HCT116 (cell line): ENCODE measurements around the gene NACC1. TPM values are rescaled to one million over a fixed set of nuclear protein-coding genes. Genes with fewer than 3 reads are reported as not detected.

Experiments
- ATAC-seq: fragments of 200-7000 bp; cut with Tn5 transposase; 2 replicates; pipeline ENCODE4 v1.9.1; 2020; ENCODE audit warnings: mild to moderate bottlenecking, moderate library complexity
- BruUV-seq: library from RNA; stranded (reverse); fragments of 400-500 nt; replicated peaks from 2 replicates; lab custom pipeline; 2021; lab: Mats Ljungman, UMichigan
- CTCF ChIA-PET: fragments of 300-600 bp; sonication (Branson Sonifier 250); formaldehyde crosslinking; loops from one replicate; lab custom pipeline; 2021; ENCODE audit warnings: antibody characterized with exemption; lab: Charles Lee
- POLR2A ChIA-PET: fragments of 300-600, 350-600 bp; sonication (Branson Sonifier 250); formaldehyde crosslinking; loops from one replicate; lab custom pipeline; 2021; ENCODE audit warnings: antibody characterized with exemption; lab: Charles Lee
- RAD21 ChIA-PET, 2 experiments: fragments of 300-600 bp; sonication (Branson Sonifier 250); formaldehyde crosslinking; loops; one replicate each; lab custom pipeline; 2023; ENCODE audit warnings: low total read pairs in 2 of 2; ENCODE audit not compliant: uncharacterized antibody in 2 of 2, unreplicated experiment in 2 of 2, low non-redundant PET in 1 of 2; lab: Charles Lee
- DNase-seq: peaks from one replicate; pipeline ENCODE4 v3.0.0-alpha.2; 2010; ENCODE audit warnings: low read depth, low spot score
- H2AFZ ChIP-seq: fragments of 200-600 bp; shearing (Covaris generic), sonication (generic); 2 replicates; pipeline ENCODE4 v1.6.1; 2017; ENCODE audit warnings: low read depth, mixed run types, mixed read lengths, antibody characterized with exemption, low read length; ENCODE audit not compliant: poor library complexity, severe bottlenecking
- H3K27ac ChIP-seq: 2 replicates; pipeline ENCODE4 v1.5.1; 2012; ENCODE audit warnings: low read depth, low read length
- H3K27me3 ChIP-seq: fragments of 200-600 bp; sonication (generic); 2 replicates; pipeline ENCODE4 v1.6.1; 2016; ENCODE audit warnings: mixed run types, low read length, mixed read lengths; ENCODE audit not compliant: insufficient read depth
- H3K36me3 ChIP-seq, 2 experiments: fragments of 200-500 bp in 1 of 2; fragments of 200-600 bp in 1 of 2; sonication (Bioruptor generic) in 1 of 2; sonication (generic) in 1 of 2; 2 replicates each; pipeline versions ENCODE4 v1.5.1 to v1.6.1; 2014 to 2016; ENCODE audit warnings: low read length in 2 of 2, inconsistent platforms in 1 of 2, mixed read lengths in 1 of 2, mixed run types in 1 of 2; ENCODE audit not compliant: insufficient read depth in 2 of 2, control insufficient read depth in 1 of 2
- H3K4me1 ChIP-seq, 2 experiments: fragments of 200-600 bp in 1 of 2; sonication (generic) in 1 of 2; 2 replicates each; pipeline versions ENCODE4 v1.5.1 to v1.6.1; 2012 to 2017; ENCODE audit warnings: low read length in 2 of 2, inconsistent platforms in 1 of 2, mild to moderate bottlenecking in 1 of 2, mixed read lengths in 1 of 2, mixed run types in 1 of 2, moderate library complexity in 1 of 2; ENCODE audit not compliant: insufficient read depth in 2 of 2, control insufficient read depth in 1 of 2
- H3K4me2 ChIP-seq: fragments of 200-600 bp; sonication (generic); 2 replicates; pipeline ENCODE4 v1.6.1; 2017; ENCODE audit warnings: mixed run types, low read length, mixed read lengths
- H3K4me3 ChIP-seq, 2 experiments: fragments of 200-600 bp in 1 of 2; sonication (generic) in 1 of 2; replicated peaks in 1 of 2; 2 replicates each; pipeline ENCODE4 v1.5.1; 2011 to 2016; ENCODE audit warnings: low read length in 2 of 2, control low read depth in 1 of 2, low read depth in 1 of 2, mild to moderate bottlenecking in 1 of 2, mixed read lengths in 1 of 2, mixed run types in 1 of 2
- H3K79me2 ChIP-seq: fragments of 200-600 bp; sonication (generic); 2 replicates; pipeline ENCODE4 v1.6.1; 2017; ENCODE audit warnings: mild to moderate bottlenecking, mixed run types, low read length, moderate library complexity, mixed read lengths; ENCODE audit not compliant: insufficient read depth
- H3K9ac ChIP-seq: fragments of 200-600 bp; sonication (generic); 2 replicates; pipeline ENCODE4 v1.6.1; 2016; ENCODE audit warnings: low read length, mixed read lengths
- H3K9me2 ChIP-seq: fragments of 200-600 bp; sonication (generic), shearing (Covaris generic); 2 replicates; pipeline ENCODE4 v1.6.1; 2017; ENCODE audit warnings: mixed run types, mild to moderate bottlenecking, moderate library complexity; ENCODE audit not compliant: insufficient read depth
- H3K9me3 ChIP-seq, 2 experiments: fragments of 200-500 bp in 1 of 2; fragments of 200-600 bp in 1 of 2; sonication (Bioruptor generic) in 1 of 2; sonication (generic) in 1 of 2; 2 replicates each; pipeline ENCODE4 v1.6.1; 2014 to 2017; ENCODE audit warnings: low read length in 2 of 2, mixed read lengths in 2 of 2, inconsistent platforms in 1 of 2, low read depth in 1 of 2, mild to moderate bottlenecking in 1 of 2, mixed run types in 1 of 2, moderate library complexity in 1 of 2; ENCODE audit not compliant: control insufficient read depth in 1 of 2, insufficient read depth in 1 of 2
- H4K20me1 ChIP-seq: fragments of 200-600 bp; sonication (generic), shearing (Covaris generic); 2 replicates; pipeline ENCODE4 v1.6.1; 2017; ENCODE audit warnings: mixed run types, mild to moderate bottlenecking, moderate library complexity; ENCODE audit not compliant: insufficient read depth
- CEBPB ChIP-seq: IDR thresholded peaks from 2 replicates; pipeline ENCODE4 v1.6.1; 2012; ENCODE audit warnings: low read depth
- ELF1 ChIP-seq: IDR thresholded peaks from 2 replicates; pipeline ENCODE4 v1.6.1; 2012; ENCODE audit warnings: low read depth, borderline replicate concordance
- EZH2 ChIP-seq: fragments of 200-600 bp; sonication (generic); IDR thresholded peaks from 2 replicates; pipeline ENCODE4 v1.6.1; 2017; ENCODE audit warnings: antibody characterized with exemption, mixed run types
- EZH2phosphoT487 ChIP-seq: fragments of 200-600 bp; IDR thresholded peaks from 2 replicates; pipeline ENCODE4 v1.6.1; 2018; ENCODE audit warnings: antibody characterized with exemption, borderline replicate concordance
- POLR2A ChIP-seq: IDR thresholded peaks from 2 replicates; pipeline ENCODE4 v1.7.0; 2011; ENCODE audit warnings: borderline replicate concordance; ENCODE audit not compliant: insufficient read depth, insufficient read length; ENCODE audit errors: extremely low read depth
- RAD21 ChIP-seq: IDR thresholded peaks from 2 replicates; pipeline ENCODE4 v1.6.1; 2012; ENCODE audit warnings: low read depth, mild to moderate bottlenecking
- SIN3A ChIP-seq: IDR thresholded peaks from 2 replicates; pipeline ENCODE4 v1.6.1; 2012; ENCODE audit warnings: low read depth
- SP1 ChIP-seq: IDR thresholded peaks from 2 replicates; pipeline ENCODE4 v1.6.1; 2012; ENCODE audit warnings: low read depth
- ZFX ChIP-seq: fragments of 450-650 bp; IDR thresholded peaks from 2 replicates; pipeline ENCODE4 v1.6.1; 2017
- intact Hi-C: fragments of 100-400 bp; cut with micrococcal nuclease; formaldehyde crosslinking; loops from 2 replicates; pipeline ENCODE4 v1.10.0; 2022
- total RNA-seq: library from RNA; stranded (reverse); gene quantifications from one replicate; pipeline ENCODE4 v1.2.1, GENCODE V29; 2021; ENCODE audit not compliant: unreplicated experiment
- TF ChIP-seq, protein P1 (sequence below): IDR thresholded peaks from 2 replicates; pipeline ENCODE4 v1.6.1; 2012; ENCODE audit warnings: low read depth

The NACC1 gene
- total RNA-seq, 1 experiment from 2014 or later = 181 TPM

DNA sequence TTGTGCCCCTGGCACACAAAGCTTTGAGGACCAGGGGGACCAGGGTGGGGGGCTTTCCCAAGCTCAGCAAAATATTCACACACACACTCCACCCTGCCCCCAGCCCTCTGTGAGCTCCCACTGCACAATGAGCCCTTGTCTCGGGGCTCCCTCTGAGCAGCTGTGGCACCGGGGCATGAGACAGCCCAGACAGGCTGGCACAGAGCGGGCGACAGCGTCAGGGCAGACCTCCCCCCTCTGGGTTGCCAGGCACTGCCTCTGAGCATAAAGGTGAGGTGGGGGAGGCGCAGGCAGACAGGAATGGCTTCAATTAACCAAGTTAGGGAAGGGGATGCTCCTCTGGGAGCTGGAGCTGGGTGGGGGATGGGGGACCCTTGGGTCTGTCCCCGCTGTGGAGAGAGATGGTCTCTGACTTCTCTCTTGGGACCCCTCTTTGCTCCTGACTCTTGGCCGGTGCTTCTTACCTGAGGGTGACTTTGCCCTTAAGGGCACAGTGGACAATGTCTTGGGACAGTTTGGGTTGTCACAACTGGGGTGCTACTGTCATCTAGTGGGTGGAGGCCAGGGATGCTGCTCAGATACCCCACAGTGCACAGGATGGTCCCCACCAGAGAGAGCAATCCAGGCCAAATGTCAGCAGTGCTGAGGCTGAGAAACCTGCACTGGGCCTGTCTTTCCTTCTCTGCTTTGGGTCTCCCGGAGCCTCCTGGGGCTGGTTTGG, 45.7 kb upstream of the NACC1 start:
- no peaks in the 10 kb centered on the region for H3K9me2 ChIP-seq
- TF ChIP-seq ELF1 (no peak), ZFX (no peak), EZH2 (no peak), CEBPB (no peak), EZH2phosphoT487 (no peak), RAD21 (no peak), SIN3A (no peak), POLR2A (no peak), SP1 (no peak)
- TF ChIP-seq, protein P1, sequence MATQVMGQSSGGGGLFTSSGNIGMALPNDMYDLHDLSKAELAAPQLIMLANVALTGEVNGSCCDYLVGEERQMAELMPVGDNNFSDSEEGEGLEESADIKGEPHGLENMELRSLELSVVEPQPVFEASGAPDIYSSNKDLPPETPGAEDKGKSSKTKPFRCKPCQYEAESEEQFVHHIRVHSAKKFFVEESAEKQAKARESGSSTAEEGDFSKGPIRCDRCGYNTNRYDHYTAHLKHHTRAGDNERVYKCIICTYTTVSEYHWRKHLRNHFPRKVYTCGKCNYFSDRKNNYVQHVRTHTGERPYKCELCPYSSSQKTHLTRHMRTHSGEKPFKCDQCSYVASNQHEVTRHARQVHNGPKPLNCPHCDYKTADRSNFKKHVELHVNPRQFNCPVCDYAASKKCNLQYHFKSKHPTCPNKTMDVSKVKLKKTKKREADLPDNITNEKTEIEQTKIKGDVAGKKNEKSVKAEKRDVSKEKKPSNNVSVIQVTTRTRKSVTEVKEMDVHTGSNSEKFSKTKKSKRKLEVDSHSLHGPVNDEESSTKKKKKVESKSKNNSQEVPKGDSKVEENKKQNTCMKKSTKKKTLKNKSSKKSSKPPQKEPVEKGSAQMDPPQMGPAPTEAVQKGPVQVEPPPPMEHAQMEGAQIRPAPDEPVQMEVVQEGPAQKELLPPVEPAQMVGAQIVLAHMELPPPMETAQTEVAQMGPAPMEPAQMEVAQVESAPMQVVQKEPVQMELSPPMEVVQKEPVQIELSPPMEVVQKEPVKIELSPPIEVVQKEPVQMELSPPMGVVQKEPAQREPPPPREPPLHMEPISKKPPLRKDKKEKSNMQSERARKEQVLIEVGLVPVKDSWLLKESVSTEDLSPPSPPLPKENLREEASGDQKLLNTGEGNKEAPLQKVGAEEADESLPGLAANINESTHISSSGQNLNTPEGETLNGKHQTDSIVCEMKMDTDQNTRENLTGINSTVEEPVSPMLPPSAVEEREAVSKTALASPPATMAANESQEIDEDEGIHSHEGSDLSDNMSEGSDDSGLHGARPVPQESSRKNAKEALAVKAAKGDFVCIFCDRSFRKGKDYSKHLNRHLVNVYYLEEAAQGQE = no peak
- BruUV-seq = no TSS peak
- H2AFZ ChIP-seq = no peak overlapping the region
- H3K4me1 ChIP-seq = no peaks in the 10 kb centered on the region
- intact Hi-C loops = no loop called here
- no peaks in the 10 kb centered on the region for H4K20me1 ChIP-seq
- POLR2A ChIA-PET = no interaction called here
- RAD21 ChIA-PET = no interaction called here
- H3K79me2 ChIP-seq = no peaks in the 10 kb centered on the region
- no peak overlapping the region for H3K27ac ChIP-seq
- DNase-seq (no peak), ATAC-seq (no peak)
- CTCF ChIA-PET = interaction anchor here (5.4 kb wide), 1 partner anchor 11 kb away, joined by 20 read pairs; no protein-coding TSS in a partner anchor
- H3K9me3 ChIP-seq = no peaks in the 10 kb centered on the region
- no peak overlapping the region for H3K4me3 ChIP-seq
- no peaks in the 10 kb centered on the region for H3K27me3 ChIP-seq
- H3K4me2 ChIP-seq = no peak overlapping the region
- H3K36me3 ChIP-seq = no peaks in the 10 kb centered on the region
- H3K9ac ChIP-seq = no peak overlapping the region
